Type B pancreatic cell (in vitro differentiated cells): ENCODE data around the gene DUSP3. TPM values are rescaled to one million over a fixed set of nuclear protein-coding genes. Genes with fewer than 3 reads are reported as not detected.

Experiments used
- DNase-seq: peaks from one replicate; pipeline ENCODE4 v3.0.0; 2021; ENCODE audit warnings: mixed read lengths; ENCODE audit not compliant: unreplicated experiment; ENCODE audit errors: extremely low spot score
- H3K27ac Mint-ChIP-seq: 2 replicates; pipeline ENCODE4 v1.8.0; 2021; ENCODE audit warnings: mild to moderate bottlenecking, mixed read lengths
- H3K27me3 Mint-ChIP-seq: 2 replicates; pipeline ENCODE4 v1.8.0; 2021; ENCODE audit warnings: mixed read lengths
- H3K36me3 Mint-ChIP-seq: 2 replicates; pipeline ENCODE4 v1.8.0; 2021; ENCODE audit warnings: mixed read lengths
- H3K4me1 Mint-ChIP-seq: one replicate; pipeline ENCODE4 v1.8.0; 2021; ENCODE audit warnings: mixed read lengths; ENCODE audit not compliant: unreplicated experiment
- H3K4me3 Mint-ChIP-seq: 2 replicates; pipeline ENCODE4 v1.8.0; 2021; ENCODE audit warnings: mild to moderate bottlenecking, mixed read lengths
- H3K9me3 Mint-ChIP-seq: 2 replicates; pipeline ENCODE4 v1.8.0; 2021; ENCODE audit warnings: mixed read lengths
- long read RNA-seq: library from polyadenylated mRNA; unstranded; transcript quantifications from one replicate; pipeline ENCODE4 v2.0.0, GENCODE V29; 2020
- total RNA-seq: library from RNA; stranded (reverse); gene quantifications from 2 replicates; pipeline ENCODE4 v1.2.1, GENCODE V29; 2021; ENCODE audit warnings: low replicate concordance
- TF ChIP-seq, protein P1 (sequence below): fragments of 200-600 bp; sonication (generic); conservative IDR thresholded peaks from 2 replicates; pipeline ENCODE4 v1.5.0; 2021; ENCODE audit warnings: antibody characterized with exemption, mild to moderate bottlenecking

The DUSP3 gene
- total RNA-seq = 36.4 and 45.4 TPM in 2 replicates
- long read RNA-seq, full-length matches to known transcripts = 30 of 43 reads
- long read RNA-seq, partial matches to known transcripts = 3 of 43 reads
- long read RNA-seq, other reads (novel, unspliced or antisense) = 10 of 43 reads

DNA sequence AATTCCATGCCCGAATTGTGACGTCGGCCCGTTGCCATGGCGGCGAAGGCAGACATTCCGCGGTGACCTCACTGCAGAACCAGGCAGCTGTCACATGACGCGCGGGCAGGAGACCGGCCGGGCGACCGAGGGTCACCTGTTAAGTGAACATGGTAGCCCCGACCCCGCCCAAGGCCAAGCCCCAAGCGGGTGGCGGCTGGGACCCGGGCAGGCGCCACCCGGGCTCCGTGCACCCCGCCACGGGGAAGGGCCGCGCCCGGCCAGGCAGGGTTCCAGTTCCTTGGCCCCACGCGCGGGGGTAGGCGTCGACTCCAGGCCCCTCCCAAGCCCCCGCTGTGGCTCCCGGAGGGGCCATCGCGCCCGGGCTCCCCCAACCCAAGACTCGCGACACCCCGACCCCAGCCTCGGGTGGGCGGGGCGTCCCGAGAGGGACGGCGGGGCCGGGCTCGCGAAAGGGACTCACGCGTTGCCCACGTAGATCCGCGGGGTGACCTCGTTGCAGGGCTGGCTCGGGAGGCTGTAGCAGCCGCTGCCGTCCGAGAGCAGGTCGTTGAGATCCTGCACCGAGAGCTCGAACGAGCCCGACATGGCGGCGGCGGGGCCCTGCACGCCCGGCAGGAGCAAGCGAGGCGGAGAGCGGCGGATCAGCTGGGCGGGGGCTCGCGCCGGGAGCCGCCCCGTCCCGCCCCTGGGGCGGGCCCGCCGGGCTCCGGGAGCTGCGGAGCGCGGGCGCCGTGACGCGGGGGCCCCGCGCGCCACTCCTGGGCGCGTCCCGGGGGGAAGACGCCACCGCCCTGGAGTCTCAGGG lies at the start of gene DUSP3:
DUSP3 (minus strand) TSS at position 641 of the 808 bp plus-strand sequence; CDS start at position 588, 53 bp downstream.
- Mint-ChIP-seq H3K9me3 (no peaks in the 10 kb centered on the region), H3K27me3 (peaks cover 39% of the 10 kb centered on the region), H3K4me1 (no peaks in the 10 kb centered on the region), H3K27ac (peak within 1 kb of the TSS; percentile 89), H3K36me3 (no peaks in the 10 kb centered on the region), H3K4me3 (peak within 1 kb of the TSS; percentile 86)
- peak; percentile 90 for DNase-seq
- TF ChIP-seq, protein P1, sequence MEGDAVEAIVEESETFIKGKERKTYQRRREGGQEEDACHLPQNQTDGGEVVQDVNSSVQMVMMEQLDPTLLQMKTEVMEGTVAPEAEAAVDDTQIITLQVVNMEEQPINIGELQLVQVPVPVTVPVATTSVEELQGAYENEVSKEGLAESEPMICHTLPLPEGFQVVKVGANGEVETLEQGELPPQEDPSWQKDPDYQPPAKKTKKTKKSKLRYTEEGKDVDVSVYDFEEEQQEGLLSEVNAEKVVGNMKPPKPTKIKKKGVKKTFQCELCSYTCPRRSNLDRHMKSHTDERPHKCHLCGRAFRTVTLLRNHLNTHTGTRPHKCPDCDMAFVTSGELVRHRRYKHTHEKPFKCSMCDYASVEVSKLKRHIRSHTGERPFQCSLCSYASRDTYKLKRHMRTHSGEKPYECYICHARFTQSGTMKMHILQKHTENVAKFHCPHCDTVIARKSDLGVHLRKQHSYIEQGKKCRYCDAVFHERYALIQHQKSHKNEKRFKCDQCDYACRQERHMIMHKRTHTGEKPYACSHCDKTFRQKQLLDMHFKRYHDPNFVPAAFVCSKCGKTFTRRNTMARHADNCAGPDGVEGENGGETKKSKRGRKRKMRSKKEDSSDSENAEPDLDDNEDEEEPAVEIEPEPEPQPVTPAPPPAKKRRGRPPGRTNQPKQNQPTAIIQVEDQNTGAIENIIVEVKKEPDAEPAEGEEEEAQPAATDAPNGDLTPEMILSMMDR = no peak

DNA sequence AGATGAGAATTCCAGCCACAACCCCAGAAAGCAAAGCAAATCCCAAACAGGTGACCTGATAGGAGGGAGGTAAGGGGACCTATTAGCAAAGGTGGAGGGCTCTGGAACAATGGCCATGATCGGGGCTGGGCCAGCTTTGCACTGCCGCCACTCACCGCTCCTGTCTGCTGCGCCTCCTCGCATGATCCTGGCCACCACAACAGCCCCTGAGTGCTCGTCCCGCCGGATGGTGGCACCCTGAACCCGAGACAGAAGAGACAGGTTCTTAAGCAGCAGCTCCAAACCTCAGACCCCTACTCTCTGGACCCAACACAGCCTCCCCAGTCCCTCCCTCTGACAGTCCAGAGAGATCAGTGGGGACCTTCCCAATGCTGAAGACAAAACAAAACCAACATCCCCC lies 48.8 kb upstream of the DUSP3 start:
- no peak overlapping the region for H3K27ac Mint-ChIP-seq
- no peak overlapping the region for H3K4me3 Mint-ChIP-seq
- no peak for DNase-seq
- TF ChIP-seq, protein P1 = no peak
- peaks cover 5% of the 10 kb centered on the region for H3K36me3 Mint-ChIP-seq
- H3K27me3 Mint-ChIP-seq = peaks cover 8% of the 10 kb centered on the region
- no peaks in the 10 kb centered on the region for H3K4me1 Mint-ChIP-seq
- no peaks in the 10 kb centered on the region for H3K9me3 Mint-ChIP-seq

DNA sequence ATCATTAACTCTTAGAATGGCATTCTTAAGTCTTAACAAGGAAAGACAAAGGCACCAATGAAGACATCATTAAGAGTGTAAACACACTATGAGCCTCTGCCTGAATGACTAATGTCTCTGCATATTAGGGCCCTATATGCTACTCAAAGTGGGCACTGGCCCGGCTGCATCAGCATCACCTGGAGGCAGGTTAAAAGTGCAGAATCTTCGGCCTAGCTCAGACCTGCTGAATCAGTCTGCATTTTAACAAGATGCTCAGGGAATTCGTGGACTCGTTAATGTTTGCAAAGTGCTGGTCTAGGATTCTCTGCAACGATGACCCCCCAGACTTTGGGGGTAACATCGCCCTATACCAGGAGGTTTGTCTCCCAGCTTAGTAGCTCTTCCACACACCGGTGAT lies 47.4 kb upstream of the DUSP3 start:
- DNase-seq = no peak
- Mint-ChIP-seq H3K27me3 (peaks cover 5% of the 10 kb centered on the region), H3K9me3 (no peaks in the 10 kb centered on the region), H3K4me3 (no peak overlapping the region), H3K36me3 (peaks cover 5% of the 10 kb centered on the region), H3K4me1 (no peaks in the 10 kb centered on the region), H3K27ac (no peak overlapping the region)
- TF ChIP-seq, protein P1 = no peak

DNA sequence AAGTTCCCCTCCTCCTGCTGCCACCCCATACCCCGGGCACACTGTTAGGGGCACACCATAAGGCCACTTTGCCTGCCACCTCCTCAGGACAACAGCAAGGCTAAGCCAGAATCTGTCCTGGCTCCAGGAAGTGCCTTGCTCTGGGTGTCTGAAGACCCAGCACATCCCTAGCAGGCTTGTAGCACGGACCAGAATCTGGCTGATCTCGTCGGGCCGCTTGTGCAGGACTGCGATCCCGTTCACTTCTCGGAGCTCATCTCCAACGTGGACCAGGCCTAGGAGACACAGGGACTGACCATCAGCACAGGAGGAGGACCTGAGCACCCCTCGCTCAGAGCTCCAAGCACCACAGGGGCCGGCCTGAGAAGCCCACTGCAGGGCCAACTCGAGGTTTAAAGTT lies 46.8 kb upstream of the DUSP3 start:
- Mint-ChIP-seq H3K27me3 (no peaks in the 10 kb centered on the region), H3K9me3 (no peaks in the 10 kb centered on the region), H3K27ac (no peak overlapping the region), H3K4me1 (no peaks in the 10 kb centered on the region), H3K36me3 (peaks cover 5% of the 10 kb centered on the region), H3K4me3 (no peak overlapping the region)
- no peak for DNase-seq
- TF ChIP-seq, protein P1 = no peak

DNA sequence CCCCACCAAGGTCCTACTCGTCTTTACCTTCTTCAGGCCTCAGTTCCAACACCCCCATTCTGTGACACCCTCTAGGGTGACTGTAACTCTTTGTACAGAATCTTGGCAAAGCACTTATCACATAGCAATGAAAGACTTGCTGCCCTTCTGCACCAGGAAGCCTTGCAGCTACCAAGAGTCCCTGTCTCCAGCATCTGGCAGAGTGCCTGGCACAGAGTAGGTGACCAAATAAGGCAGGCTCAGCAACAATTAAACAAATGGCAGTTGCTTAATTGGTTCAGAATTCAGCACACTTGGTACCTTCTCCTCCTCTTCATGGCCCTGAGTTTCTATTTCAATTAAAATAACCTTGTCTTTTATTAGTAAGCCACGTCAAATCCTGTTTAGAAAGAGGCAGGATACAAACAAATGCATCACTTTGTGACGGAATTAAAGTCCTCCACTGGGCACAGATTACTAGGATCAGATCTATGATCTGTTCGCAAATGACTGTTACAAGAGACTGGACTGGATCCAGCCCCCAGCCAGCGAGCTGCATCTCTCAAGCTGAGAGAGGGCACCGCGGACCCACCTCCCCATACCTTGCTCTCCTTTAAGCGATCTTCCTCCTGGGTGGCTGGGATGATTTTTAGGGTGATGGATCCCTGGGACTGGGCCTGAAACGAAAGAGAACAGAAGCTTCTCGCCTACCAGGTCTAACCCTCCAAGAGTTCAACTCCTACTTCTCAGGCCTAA lies 44.7 kb upstream of the DUSP3 start:
- Mint-ChIP-seq H3K27me3 (no peaks in the 10 kb centered on the region), H3K27ac (no peak overlapping the region), H3K9me3 (no peaks in the 10 kb centered on the region), H3K4me1 (no peaks in the 10 kb centered on the region), H3K36me3 (peaks cover 8% of the 10 kb centered on the region), H3K4me3 (no peak overlapping the region)
- TF ChIP-seq, protein P1 = no peak
- DNase-seq = no peak
